Measurements from ENCODE around the gene RNF44.

Gene RNF44

DNA sequence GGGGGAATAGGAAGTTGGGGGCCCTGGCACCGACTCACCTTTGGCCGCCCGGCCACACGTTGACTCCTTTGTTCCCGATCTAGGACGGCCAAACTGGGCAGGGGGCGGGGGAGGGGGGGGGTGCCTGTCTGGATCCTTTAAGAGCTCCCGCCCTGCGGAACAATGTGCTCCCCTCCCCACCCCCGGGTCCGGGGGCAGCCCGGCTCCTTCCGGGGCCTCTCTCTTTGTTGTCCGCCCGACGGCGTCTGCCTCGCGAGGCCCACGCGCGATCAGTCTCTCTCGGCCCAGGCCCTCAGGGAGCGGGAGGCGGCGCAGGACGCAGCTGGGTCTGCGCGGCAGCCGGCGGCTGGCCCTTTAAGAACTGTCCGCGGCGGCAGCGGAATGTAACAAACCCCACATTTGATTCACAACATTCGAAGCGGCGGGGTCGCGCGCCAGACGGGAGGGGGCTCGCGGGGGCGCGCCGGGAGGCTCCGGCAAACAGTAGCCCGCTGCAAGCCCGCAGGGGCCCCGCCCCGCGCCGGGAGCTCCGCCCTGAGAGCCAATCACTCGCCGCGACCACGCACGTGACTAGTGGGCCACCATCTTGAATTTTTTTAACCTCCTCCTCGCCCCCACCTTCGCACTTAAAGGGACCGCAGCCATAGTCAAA is at the start of gene RNF44:
TSS of gene RNF44 (minus strand) at position 501 of the 652 bp plus-strand sequence. CDS start 4,930 bp downstream, outside the sequence.
- DNase-seq (ENCODE audit: low spot score): peak; percentile 99

DNA sequence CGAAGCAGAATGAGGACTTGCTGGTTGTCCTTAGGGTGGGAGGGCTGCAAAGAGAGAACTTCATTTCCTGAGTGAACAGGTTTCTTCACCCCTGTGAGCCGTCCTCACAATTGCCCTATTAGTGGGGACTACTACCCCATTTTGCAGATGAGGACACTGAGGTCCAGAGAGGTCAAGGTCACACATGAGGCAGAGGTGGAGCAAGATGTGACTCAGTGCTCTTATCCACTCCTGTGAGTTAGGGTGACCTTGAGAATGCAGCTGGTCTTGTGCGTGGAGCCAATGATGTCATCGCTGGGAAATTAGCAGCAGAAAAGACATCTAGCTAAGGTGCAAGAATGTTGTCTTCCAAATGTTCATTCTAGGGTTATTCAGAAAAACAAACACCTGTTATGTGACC is 45.9 kb upstream of the RNF44 start:
- DNase-seq (ENCODE audit: low spot score): no peak

- no peak for DNase-seq (ENCODE audit: low spot score)
These were observed 44.2 kb upstream of the RNF44 start for GRCh38 chr5:176581361-176581760.

DNA sequence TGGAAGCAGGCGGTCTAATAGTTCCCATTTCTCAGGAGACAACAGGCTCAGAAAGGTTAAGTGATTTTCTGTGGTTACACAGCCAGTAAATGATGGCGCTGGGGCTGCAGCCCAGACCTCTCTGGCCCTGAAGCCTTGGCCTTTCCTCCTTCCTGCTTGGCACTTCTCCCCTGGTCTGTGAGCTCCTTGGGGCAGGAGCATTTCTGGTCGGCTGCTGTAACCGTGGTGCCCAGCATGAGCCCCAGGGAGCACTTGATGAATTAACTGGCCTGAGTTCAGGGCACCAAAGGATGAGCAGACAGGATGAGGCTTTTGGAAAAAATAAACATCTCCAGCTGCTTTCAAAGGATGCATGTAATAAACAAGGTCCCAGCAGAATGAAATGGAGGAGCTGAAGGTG is 42.1 kb upstream of the RNF44 start:
- no peak for DNase-seq (ENCODE audit: low spot score)

DNA sequence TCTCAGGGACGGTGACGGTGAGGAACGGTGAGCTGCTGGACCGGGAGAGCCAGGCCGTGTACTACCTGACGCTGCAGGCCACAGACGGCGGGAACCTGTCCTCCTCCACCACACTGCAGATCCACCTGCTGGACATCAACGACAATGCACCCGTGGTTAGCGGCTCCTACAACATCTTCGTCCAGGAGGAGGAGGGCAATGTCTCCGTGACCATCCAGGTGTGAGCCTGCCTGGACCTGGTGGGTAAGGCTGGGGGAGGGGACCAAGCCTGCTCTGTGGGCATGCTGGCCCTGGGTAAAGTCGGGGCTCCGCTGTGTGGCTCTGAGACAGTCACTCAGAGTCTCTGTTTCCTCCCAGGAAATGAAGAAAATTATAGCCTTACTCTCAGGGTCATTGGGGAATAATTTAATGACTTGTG is 41.2 kb upstream of the RNF44 start:
- no peak for DNase-seq (ENCODE audit: low spot score)

- DNase-seq (ENCODE audit: low spot score): no peak
These were observed 40.3 kb upstream of the RNF44 start for GRCh38 chr5:176577312-176578176.

GRCh38 chr5:176575488-176576422 is 38.6 kb upstream of the RNF44 start:
- DNase-seq (ENCODE audit: low spot score): no peak

DNA sequence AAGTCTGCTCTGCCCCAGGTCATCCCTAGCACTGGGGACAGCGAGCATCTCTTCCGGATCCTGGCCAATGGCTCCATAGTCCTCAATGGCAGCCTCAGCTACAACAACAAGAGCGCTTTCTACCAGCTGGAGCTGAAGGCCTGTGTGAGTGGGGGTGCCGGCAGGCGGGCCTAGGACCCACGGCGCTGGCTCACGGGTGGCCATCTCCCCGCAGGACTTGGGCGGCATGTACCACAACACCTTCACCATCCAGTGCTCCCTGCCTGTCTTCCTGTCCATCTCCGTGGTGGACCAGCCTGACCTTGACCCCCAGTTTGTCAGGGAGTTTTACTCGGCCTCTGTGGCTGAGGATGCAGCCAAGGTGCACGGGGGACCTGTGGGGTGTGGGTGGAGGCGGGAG is 37.9 kb upstream of the RNF44 start:
- no peak for DNase-seq (ENCODE audit: low spot score)

DNA sequence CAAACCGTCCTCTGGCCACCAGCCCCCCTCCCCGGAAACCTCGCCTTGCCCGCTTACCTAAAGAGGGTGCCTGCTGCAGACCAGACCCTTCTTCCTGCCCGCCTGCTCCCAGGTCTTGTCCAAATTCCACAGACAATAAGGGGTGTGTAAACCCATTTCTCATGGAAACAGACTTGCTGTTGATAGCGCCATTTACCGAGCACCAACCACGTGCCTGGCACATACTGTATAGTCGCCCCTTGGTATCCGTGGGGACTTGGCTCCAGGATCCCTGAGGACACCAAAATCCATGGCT is 37.0 kb upstream of the RNF44 start:
- no peak for DNase-seq (ENCODE audit: low spot score)

DNA sequence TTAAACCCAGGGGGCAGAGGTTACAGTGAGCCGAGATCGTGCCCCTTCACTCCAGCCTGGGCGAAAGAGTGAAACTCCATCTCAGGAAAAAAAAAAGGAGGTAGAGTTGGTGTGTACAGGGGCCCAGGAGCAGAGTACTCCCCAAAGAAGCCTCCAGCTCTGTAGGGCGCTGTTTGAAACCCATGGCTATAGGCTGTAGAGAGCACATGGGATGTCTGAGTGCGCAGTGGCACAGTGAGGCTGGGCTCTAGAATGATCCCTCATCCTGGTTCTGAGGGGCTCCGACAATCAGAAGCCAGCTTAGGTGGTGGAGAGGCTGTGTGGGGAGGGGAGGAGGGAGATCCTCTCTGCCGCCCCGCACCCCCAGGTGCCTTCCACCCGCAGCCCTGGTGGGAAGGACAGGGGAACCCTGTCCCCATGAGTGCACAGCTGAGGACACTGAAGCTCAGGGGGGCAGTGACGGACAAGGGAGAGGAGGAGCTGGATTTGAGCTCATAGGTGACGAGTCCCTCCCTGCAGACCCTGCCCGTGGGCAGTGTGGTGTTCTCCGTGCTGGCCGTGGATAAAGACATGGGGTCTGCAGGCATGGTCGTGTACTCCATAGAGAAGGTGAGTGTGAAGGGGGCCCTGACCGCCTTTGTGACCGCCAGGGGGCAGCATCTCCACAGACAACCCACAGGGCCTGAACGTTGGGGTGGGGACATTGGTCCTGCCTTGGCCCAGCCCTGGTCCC is 36.5 kb upstream of the RNF44 start:
- DNase-seq (ENCODE audit: low spot score): no peak

- no peak for DNase-seq (ENCODE audit: low spot score)
These were observed 32.8 kb upstream of the RNF44 start for GRCh38 chr5:176570044-176570443.

- no peak for DNase-seq (ENCODE audit: low spot score)
These were observed 31.5 kb upstream of the RNF44 start for GRCh38 chr5:176568657-176569056.

DNA sequence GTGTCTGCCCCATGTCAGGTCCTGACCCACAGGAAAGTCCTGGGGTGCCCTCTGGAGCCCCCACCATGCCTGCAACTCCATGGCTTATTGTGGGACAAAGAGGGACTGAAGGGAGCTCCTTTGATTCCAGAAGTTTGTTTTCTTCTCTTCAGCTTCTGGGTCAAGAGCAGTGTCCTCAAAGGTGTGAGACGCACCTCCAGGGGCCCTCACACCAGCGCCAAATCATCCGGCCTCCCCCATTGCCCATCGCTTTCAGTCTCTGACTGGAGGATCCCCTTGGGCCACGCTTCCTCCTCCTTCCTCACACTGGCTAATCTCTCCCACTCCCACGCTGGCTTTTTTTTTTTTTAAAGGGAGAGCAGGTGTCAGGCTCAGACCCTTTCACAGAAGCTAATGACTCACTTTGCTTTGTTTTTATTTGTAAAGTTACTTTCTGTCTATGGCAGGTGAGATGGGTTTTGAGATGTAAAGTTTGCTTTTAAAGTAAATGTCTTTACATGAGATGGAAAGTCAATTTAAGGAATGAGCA is 28.6 kb upstream of the RNF44 start:
- no peak for DNase-seq (ENCODE audit: low spot score)

DNA sequence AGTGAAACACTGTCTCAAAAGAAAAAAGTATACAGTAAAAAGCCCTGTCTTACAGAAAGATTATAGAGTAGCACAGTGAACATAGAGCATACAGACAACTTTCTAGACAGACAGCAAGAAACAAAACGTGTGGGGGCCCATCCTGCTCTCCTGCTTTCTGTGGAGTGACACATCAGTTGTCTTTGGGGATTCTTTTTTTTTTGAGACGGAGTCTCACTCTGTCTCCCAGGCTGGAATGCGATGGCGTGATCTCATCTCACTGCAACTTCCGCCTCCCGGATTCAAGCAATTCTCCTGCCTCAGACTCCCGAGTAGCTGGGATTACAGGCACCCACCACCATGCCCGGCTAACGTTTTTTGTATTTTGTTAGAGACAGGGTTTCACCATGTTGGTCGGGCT is 26.8 kb upstream of the RNF44 start:
- DNase-seq (ENCODE audit: low spot score): no peak

DNA sequence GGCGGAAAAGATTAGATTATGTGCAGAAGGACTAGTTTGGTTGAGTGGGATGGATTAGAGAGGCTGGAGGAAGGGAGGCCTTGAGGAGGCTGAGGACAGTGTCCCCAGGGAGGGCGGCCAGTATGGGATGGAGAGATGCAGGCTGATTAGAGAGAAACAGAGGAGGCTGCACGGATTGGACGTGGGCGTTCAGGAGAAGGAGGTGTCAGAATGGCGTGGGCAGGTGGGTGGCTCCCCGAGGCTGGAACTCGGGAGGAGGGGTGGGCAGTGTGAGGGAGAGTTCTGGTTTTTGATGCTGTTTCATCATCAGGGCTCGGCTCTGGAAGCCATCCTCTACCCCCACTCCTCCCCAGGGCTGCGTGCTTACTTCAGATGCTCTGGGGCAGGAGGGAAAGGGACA is 25.0 kb upstream of the RNF44 start:
- DNase-seq (ENCODE audit: low spot score): no peak

DNA sequence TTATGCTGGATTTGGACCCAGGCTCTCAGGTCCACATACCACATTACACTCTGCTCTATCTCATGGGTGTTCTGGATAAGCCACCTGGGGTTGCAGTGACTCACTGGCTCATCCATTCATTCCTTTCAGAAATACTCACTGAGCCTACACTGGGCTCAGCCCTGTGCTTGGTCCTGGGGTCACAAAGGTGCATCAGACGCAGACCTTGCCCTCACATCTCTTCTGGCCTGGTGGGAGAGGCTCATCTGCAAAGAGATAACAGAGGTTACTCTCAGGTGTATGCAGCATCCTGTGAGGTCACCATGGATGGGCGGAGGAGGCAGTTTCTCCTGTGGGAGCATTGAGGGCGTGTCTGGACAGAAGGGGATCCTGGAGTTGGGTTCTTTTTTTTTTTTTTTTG is 24.1 kb upstream of the RNF44 start:
- DNase-seq (ENCODE audit: low spot score): no peak

GRCh38 chr5:176560364-176560763 is 23.2 kb upstream of the RNF44 start:
- no peak for DNase-seq (ENCODE audit: low spot score)

GRCh38 chr5:176559683-176560082 is 22.5 kb upstream of the RNF44 start:
- no peak for DNase-seq (ENCODE audit: low spot score)

DNA sequence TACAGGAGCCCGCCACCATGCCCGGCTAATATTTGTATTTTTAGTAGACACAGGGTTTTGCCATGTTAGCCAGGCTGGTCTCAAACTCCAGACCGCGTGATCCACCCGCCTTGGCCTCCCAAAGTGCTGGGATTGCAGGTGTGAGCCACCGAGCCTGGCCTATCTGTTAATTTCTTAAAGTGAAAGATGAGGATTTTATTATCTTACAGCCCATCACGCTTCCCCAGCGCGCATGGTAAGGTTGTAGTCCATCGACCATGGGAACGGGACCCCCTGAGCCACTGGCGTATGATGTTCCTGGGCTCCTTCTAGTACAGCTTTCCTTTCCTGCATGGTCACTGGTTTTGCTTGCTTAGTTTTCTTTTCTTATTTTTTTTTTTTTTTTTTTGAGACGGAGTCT is 20.6 kb upstream of the RNF44 start:
- DNase-seq (ENCODE audit: low spot score): no peak

- DNase-seq (ENCODE audit: low spot score): no peak
These were observed 16.3 kb upstream of the RNF44 start for GRCh38 chr5:176553260-176554085.
